GM19463 (cell line): Measurements from ENCODE around the gene TAS1R1.
"Not testable (repeated sequence)": the region's sequence is repeated elsewhere in the genome, so short reads cannot be mapped to it uniquely, and the experiment has no call there.

Experiments
- ATAC-seq: cut with Tn5 transposase; IDR thresholded peaks from one replicate; pipeline ENCODE4 v1.9.1; 2021; ENCODE audit warnings: mild to moderate bottlenecking, moderate library complexity; ENCODE audit not compliant: unreplicated experiment

The TAS1R1 gene

GRCh38 chr1:6519935-6520671 is 35.0 kb upstream of the TAS1R1 start:
- no peak for ATAC-seq

- no peak for ATAC-seq
Observed at GRCh38 chr1:6521536-6521935, 33.6 kb upstream of the TAS1R1 start.

- no peak for ATAC-seq
Observed at GRCh38 chr1:6523566-6523965, 31.5 kb upstream of the TAS1R1 start.

- no peak for ATAC-seq
Observed at GRCh38 chr1:6526316-6526715, 28.8 kb upstream of the TAS1R1 start.

- no peak for ATAC-seq
Observed at GRCh38 chr1:6528492-6528891, 26.6 kb upstream of the TAS1R1 start.

GRCh38 chr1:6530504-6531160 is 24.5 kb upstream of the TAS1R1 start:
- ATAC-seq = no peak

GRCh38 chr1:6531996-6532395 is 23.1 kb upstream of the TAS1R1 start:
- ATAC-seq = no peak

GRCh38 chr1:6534248-6534822 is 20.8 kb upstream of the TAS1R1 start:
- no peak for ATAC-seq

GRCh38 chr1:6535214-6535613 is 19.9 kb upstream of the TAS1R1 start:
- no peak for ATAC-seq

GRCh38 chr1:6536291-6536690 is 18.8 kb upstream of the TAS1R1 start:
- ATAC-seq = no peak

- ATAC-seq = no peak
Observed at GRCh38 chr1:6538956-6539355, 16.2 kb upstream of the TAS1R1 start.

- no peak for ATAC-seq
Observed at GRCh38 chr1:6544831-6545230, 10.3 kb upstream of the TAS1R1 start.

GRCh38 chr1:6545276-6546112 is 9.6 kb upstream of the TAS1R1 start:
- no peak for ATAC-seq

GRCh38 chr1:6546326-6546725 is 8.8 kb upstream of the TAS1R1 start:
- no peak for ATAC-seq

GRCh38 chr1:6547301-6547700 is 7.8 kb upstream of the TAS1R1 start:
- no peak for ATAC-seq

GRCh38 chr1:6554031-6554906 is 838 bp upstream of the TAS1R1 start, which contains the start of gene NOL9:
Gene NOL9, minus strand, starts transcription at chr1:6554513. Its CDS starts 11 bp downstream, at chr1:6554502.
- peak; percentile 86 for ATAC-seq

- ATAC-seq = no peak
Observed at GRCh38 chr1:6557597-6557996, 2.5 kb downstream of the TAS1R1 start.

GRCh38 chr1:6559161-6559560 is 4.1 kb downstream of the TAS1R1 start:
- not testable (repeated sequence) for ATAC-seq

- no peak for ATAC-seq
Observed at GRCh38 chr1:6560267-6560666, 5.2 kb downstream of the TAS1R1 start.

- no peak for ATAC-seq
Observed at GRCh38 chr1:6569033-6569432, 13.9 kb downstream of the TAS1R1 start.
